Umbilical cord (tissue), 2 donors: ENCODE data around the gene LIMK2. TPM values are rescaled to one million over a fixed set of nuclear protein-coding genes. Genes with fewer than 3 reads are reported as not detected.
A peak's percentile ranks its signal among the peaks of the same experiment; 100 is the strongest.
"Not testable (repeated sequence)": the region's sequence is repeated elsewhere in the genome, so short reads cannot be mapped to it uniquely, and the experiment has no call there.

Experiments
- DNase-seq: peaks from one replicate; pipeline ENCODE4 v3.0.0-alpha.2; 2015; ENCODE audit warnings: low spot score
- total RNA-seq: library from RNA; depleted of rRNA; stranded (reverse); fragments of >200 nt; gene quantifications from one replicate; pipeline ENCODE4 v1.2.3, GENCODE V29; 2014; ENCODE audit warnings: low replicate concordance; ENCODE audit not compliant: insufficient read depth

Gene LIMK2
- total RNA-seq, 1 donor from 2014 or later = 56.3 TPM

DNA sequence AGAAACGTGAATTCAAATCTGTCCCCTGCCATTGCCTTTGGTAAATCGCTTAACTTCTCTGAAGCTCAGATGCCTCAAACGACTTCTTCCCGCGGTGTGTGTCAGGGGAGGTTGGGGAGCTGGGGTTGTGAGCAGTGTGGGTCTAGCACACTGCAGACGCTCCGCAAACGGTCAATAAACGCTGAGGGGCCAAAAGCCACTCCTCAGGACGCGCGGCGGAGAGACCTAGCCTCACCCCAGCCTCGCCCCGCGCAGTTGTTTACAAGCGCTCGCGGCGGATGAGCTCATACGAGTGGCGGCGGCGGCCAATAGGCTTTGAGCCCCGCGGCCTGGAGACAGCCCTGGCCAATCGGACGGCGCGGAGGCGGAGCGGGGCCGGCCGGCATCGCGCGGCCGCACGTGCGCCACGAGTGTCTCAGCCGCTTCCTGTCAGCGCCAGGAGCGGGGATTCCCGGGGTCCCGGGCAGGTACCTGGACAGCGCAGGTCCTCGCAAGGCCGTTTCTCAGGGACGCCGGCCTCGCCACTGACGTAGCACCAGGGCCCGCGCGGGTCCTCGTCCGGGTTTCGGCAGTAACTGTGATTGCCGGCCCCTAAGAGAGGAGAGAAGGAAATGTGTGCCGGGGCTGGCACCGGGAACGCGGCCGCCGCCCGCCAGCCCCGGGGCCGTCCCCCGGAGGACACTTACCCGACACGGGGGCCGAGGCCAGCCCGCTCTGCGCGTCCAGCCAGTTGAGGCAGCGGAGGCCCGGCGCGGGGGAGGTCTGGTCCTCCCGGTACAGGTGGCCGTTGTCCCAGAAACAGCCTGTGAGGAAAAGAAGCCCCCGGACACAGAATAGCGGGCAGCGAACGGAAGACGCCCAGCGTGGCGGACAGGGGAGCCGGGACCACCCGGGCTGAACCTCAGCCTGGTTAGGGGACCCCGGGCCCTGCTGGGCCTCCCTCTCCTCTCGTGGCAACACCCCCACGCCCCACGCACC is 78.7 kb downstream of the LIMK2 start:
- peak; percentile 96 for DNase-seq

DNA sequence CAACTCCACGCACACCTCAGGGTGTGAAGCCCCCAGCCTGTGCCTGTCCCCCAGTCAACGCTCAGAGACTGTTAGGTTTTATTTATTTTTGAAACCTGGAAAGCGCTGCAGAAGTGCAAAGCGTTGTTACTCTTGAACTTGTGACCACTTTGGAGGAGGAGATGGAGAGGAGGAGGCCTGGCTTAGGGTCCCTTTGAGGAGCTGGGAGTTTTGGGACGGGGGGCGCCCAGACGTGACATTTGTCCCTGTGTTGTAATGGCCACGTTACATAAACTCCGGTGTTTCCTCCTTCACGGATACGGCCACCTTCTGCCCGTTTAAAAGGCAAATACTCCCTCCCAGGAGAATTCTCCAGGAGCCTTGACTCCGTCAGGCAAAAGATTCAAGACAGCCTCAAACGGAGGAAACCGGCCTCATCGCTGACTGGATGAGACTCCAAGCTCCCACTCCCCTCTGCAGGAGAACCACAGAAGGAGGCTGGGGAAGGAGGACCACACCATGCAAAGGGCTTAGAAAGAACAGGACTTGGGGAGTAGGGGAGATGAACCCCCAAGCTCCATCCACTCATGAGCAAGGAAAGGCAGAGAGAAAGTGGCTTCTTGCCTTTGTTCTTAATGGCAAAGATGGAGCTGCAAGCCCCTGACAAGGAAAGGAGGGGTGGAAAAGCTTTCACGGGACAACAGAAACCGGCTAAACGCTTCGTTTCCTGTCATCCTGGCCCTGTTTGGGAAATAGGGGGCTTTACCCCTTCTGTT is 79.6 kb downstream of the LIMK2 start:
- DNase-seq = peak; percentile 37

DNA sequence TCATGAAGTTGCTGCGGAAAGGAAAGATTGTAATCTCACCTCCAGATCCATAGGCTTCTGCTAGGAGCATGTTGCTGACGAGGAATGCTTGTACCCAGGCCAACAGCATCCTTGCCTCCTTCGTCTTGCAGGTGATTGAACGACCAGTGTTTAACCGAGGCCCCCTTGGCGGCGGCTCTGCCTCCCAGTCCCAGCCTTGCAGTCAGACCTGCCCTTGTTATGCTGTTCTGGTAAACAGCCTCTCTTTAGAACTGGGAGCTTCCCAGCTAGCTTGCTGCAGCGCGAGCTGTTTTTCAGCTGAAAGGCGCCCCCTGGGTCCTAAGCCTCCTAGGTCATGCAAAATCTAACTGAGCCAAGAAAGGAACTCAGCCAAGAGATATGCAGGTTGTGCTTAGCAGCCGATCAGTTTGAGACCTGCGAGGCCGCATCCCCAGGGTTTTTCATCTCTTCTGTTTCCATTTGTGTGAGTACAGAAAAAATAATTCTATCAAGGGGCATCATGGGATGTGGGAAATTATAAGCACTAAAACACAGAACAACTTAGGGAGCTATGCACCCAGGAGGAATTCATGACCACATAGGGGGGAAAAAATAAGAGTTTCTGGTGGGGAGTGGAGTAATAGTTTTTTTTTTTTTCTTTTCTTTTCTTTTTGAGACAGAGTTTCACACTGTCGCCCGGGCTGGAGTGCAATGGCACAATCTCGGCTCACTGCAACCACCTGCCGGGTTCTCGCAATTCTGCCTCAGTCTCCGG is 80.3 kb downstream of the LIMK2 start, which contains the start of gene PIK3IP1:
Gene PIK3IP1 (minus strand): TSS at position 253 of the 754 bp plus-strand sequence. CDS start 144 bp downstream, at position 109.
- DNase-seq = peak; percentile 95

DNA sequence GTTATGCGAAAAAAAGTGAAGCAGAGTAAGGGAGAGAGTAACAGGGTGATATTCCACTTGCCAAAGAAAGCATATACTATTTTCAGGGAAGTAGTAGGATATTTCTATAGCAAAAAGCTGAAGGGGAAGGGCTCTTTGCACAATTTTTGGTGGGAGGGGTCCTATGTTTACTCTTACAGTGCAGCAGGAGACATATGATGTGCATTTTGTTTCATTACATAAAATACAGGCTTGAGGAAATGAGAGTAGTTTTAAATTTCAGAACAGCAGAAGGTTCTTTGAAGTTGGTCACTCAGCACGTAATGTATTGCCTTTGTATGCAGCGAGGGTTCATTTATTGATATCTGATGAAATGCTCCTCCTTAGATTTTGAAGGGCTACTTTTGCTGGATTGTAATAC is 83.3 kb downstream of the LIMK2 start:
- no peak for DNase-seq

DNA sequence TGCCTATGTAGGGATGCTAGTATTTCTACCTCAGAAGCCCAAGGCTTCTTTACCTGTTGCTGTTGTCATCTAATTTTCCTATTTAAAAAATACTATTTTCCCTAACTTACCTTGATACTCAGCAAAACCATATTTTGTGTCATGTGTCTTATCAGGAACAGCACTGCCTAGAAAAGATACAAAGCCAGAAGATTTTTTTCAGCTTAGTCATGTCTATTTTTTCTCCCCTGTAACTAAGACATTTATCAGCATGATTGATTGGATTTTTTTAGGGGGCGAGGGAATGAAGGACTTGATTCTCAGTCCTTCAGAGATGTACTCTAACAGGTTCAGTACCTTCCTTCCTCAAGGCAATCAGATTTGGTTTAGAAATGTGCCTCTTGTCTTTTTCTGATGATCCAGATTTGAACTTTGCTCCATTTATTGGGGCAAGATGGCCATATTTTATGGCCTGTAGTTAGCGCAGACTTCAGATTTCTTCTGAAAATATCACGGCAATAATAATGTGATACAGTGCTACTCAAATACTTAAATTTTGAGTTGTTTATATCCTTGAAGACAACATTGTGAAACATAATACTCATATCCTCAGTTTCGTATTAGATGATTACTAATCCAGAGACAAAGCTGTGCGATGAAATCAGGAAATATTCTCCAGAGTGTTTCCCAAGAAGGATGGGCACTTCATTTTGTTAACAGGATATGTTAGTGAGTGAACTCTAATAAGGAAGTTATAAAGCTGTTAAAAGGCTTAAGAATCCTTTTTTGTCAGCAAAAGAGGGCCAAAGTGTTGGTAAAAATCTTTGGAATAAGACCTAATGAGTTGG is 83.9 kb downstream of the LIMK2 start:
- peak; percentile 65 for DNase-seq

DNA sequence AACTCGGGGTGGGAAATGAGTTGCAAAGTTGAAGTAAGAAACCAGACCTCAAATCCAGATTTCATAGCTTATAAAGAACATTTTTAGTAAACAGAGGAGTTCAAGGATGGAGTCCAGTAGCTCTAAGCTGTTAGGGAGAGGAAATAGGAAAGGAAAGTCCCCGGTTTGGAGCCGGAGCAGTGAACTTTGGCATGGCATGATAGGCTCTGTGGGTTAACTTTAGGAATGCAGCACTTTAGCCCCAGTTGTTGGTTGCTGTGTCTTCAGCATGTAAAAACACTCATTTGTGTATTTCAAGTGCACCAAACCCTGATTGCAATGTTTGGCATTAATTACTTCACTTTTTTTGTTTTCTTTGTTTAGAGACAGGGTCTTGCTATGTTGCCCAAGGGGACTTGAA is 88.8 kb downstream of the LIMK2 start:
- DNase-seq = no peak

DNA sequence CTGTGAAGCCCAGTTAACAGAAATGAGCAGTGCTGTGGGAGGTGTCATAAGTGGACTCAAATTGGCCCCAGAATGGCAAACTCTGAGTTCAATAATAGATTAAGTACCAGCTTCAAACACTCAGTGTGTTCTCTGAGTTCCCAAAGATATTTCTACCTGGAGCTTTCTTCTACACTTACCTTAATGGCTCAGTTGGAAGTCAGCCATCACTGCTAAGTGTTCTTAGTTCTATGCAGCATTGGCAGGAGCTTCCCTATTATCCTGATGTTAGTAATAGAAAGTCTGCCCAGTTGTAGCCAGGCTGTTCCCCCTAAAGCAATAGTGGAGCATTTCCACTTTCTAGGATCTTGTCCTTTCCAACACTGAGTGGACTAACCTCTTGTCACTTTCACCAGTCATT is 89.9 kb downstream of the LIMK2 start:
- DNase-seq = no peak

DNA sequence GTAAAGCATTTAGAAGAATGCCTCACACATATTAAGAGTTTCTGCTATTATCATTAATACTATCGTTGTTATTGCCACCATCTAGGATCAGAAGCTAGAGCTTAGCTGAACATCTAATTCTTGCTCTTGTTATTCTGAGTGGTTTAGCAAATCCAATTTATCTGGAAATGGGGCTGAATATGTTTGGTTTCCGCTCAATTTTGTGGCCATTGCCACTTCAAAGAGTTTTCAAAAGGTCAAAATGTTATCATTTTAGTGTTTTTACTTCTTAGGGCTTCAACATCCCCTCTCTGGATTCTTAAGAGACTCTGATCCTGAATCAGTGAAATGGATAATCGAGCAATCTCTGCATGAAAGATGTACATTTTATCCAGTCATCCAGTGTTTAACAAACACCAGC is 90.4 kb downstream of the LIMK2 start:
- DNase-seq = no peak

DNA sequence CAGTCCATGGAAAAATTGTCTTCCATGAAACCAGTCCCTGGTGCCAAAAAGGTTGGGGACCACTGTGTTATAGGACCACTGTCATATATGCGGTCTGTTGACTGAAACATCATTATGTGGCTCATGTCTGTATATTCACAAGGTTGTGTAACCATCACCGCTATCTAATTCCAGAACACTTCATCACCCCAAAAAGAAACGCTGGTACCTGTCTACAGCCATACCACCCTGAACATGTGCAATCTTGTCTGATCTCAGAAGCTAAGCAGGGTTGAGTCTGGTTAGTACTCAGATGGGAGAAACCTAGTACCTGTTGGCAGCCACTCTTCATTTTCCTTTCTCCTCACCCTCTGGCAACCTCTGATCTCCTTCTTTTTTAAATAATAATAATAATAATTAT is 93.1 kb downstream of the LIMK2 start:
- DNase-seq = no peak

DNA sequence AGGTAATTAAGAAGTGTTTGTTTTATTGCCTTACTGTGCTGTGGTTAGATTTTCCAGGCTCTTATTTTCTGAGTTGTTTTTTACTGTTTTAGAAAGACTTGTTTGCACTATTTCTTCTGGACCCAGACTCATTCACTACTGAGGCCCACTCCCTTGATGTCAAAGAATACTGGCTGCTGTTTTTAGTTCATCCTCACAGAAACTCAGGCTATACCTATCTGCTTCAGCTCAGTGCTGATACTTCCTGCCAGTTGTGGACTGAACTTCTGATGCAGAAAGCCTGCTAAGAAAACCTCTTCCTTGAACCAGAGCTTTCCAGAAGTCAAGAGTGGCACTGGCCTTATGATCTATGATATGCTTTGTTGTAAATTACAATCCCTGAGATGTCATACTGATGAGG is 96.1 kb downstream of the LIMK2 start:
- no peak for DNase-seq

DNA sequence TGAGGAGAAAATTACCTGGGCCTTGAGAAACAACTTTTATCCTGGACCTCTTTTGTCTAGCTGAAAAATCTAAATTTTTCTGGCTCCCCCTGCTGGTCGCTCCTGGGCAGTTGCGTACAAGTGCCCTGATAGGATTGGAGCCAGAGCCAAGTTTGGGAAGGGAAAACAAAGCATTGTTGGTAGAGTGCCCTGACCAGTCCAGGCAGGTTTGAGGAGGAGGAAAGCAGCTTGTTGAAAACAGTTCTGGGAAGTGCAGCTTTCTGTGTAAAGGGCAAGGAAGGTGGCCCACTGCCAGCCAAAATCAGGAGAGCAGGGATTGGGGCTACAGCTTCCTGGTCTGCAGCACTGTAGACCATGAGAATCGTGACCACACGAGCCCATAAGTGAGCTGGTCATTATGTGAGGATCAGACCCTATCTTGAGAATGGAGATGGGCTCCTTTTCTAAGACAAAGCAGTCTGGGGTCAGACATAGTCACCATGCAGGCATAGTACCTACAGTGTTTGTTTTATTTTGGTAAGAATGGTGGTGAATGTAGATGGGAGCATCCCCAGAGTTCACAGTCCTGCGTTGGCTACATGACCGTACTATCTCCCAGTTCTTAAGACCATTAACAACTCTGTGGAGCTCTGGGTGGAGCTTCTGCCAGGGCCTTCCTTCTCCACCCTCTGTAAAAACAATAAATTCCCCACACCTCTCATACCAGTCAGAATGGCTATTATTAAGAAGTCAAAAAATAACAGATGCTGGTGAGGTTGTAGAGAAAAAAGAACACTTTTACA is 101.5 kb downstream of the LIMK2 start:
- DNase-seq = peak; percentile 83

DNA sequence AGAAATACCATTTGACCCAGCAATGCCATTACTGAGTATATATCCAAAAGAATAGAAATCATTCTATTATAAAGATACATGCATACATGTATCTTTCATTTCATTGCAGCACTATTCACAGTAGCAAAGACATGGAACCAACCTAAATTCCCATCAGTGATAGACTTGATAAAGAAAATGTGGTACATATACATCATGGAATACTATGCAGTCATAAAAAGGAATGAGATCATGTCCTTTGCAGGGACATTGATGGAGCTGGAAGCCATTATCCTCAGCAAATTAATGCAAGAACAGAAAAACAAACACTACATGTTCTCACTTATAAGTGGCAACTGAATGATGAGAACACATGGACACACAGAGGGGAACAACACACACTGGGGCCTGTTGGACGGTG is 102.1 kb downstream of the LIMK2 start:
- not testable (repeated sequence) for DNase-seq

DNA sequence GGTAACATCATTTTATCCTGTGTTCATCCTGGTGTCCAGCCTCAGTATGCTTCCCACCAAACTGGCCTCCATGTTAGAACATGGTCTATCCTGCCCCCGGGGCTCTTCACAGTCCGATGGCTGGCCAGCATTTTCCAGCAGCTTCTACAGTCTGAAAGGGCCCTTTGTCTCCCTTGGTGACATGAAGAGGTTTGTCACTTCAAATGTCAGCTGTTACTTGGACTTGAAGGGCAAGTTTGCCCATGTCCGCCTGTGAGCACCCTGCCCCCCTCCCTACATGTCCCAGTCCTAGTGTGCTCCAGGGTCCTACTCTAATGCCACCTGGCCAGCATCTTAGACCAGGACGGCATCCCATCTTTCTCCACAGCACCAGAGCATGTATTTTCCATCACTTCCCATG is 109.3 kb downstream of the LIMK2 start:
- DNase-seq = no peak

DNA sequence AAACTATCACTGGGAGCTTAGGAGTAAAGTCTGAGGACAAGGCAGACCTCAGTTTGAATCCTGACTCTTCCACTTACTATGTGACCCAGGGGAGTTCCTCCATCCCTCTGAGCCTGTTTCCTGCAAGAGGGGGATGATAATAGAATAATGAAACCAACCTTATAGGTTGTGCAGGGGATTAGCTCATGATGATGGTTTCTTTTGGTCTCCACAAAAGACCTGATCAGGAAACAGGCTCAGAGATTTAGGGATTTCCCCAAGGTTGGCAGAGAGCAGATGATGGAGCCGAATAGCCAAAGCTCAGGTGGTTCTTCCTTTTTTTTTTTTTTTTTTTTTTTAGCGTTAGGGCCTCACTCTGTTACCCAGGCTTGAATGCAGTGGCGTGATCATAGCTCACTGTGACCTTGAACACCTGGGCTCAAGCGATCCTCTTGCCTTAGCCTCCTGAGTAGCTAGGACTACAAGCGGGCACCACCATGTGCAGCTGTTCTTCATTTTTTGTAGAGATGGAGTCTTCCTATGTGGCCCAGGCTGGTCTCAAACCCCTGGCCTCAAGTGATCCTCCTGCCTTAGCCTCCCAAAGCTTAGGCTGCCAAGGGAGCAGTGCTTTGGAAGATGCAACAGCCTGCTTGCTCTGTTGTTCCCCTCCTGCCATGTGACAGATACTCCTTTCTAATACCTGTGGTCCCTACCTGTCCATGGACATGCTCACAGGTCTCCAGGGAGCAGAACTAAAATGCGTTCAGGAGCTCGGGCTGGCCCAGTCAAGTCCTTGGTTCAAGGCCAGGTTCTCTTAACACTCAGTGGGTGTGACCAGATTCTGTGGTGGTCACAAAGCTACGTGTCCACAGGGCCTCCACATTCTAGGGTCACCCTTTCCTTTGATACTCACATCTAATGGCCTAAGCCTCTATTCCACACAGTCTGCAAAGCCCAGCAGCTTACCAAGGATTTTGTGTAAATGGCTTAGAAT is 111.8 kb downstream of the LIMK2 start:
- DNase-seq = no peak

DNA sequence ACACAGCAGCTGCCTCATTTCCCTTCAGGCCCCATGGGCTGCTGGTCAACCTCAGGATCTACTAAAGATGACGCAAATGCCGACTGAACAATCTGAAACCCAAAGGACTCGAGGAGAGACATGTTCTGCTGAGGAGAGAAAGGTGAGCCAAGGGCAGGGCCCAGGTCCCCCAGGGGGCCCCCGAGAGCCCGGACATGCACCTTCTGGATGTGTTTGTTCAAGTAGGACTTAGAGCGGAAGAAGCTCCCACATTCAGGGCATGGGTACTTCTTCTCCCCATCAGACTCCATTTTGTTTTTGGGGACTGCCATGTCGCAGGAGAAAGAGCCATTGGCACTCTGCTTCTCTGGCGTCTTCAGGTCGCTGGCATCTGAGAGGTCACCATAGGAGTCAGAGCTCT is 114.8 kb downstream of the LIMK2 start:
- DNase-seq = no peak

DNA sequence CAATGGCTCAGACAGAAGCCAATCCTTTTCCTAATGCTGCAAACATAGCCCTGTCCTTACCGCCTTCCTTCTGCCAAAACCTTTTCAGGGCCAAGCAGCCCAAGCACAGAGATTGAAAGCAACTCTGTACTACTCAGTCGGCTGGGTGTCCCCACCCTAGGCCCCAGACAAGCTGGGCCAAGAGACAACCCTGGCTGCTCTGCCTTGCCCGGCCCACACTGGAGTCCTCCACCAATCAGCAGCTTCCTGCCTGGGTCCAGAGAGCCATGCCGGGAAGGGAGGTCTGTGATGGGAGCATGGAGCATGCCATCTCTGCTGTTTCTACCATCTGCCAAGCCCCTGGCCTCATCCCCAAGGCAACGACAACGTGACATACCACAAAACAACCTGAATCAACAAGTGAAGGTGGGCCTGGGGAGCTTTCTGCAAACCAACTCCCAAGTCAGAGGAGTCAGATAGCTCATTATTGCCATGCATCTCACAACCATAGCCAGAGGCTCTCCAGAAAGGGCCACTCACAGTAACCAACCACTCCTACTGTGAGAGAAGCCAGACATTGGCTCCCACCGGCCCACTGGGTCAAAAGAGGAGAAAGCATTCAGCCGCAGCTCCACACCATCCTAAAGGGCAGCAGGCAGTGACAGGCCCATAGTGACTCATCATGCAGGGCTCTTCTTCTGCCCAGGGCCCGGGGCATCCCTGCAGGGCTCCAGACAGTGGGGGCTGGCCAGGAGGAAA is 115.9 kb downstream of the LIMK2 start:
- DNase-seq = peak; percentile 21

DNA sequence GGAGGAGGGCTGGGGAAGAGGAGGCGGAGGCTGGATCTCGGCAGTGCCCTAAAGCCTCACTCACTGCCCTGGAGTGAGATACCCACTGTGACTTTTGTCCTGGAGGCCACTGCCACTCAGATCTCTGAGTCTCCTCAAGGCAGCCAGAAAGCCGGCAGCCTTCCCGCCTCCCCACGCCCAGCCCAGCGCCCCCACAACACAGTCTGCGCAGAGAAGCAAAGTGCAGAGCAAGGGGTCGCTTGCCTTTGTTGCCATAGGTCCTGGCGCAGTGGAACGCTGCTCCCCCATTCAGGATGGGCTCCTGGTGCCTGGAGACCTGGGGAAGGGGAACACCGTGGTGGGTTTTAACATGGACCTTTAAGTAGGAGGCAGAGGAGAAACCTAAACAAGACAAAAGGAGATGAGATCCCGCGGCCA is 116.5 kb downstream of the LIMK2 start:
- no peak for DNase-seq

DNA sequence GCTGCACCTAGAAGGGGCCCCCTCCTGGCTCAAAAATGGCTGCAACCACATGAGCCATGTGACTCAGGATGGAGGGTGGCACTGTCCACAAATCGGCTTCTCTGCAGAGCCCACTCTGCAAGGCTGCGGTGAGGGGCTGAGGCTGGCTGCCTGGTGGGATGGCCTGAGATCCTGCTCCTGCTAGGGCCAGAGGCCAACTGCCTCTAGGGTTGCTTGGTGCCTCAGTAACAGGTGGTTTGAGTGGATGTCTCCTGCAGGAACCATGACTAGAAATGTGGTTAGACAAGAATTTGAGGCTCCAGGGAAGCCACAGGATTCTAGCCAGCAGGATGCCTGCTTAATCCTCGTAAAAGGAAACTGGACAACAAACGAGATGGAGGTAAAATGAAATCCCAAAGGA is 116.9 kb downstream of the LIMK2 start:
- no peak for DNase-seq
